ENCODE measurements around the gene GABRB2.

Gene GABRB2

DNA sequence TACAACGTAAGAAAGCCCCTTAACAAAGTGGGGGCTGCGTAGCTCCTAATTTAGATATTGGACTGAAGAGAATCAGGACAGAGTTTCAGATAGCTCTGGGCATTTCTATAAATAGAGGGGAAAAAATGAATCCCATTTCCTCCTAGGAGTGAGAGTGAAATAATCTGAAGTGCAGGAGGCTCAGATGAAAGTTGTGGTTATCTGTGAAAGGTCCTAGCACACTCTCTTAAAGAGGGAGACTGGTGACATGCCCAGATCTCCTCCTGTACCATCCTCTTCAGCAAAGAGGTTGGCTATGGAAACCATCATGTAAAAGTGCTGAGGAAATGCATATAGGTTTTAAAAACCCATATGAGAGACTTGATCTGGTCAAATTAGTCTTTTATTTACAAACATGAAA lies 143.4 kb downstream of the GABRB2 start:
- TF ChIP-seq TEAD4 (IDR thresholded peaks at IDR 0.05) (no peak), CREB1 (IDR thresholded peaks at IDR 0.05; ENCODE audit: low read depth) (no peak), YY1 (IDR thresholded peaks at IDR 0.05; ENCODE audit: low read depth) (no peak), EP300 (IDR thresholded peaks at IDR 0.05; ENCODE audit: borderline replicate concordance) (no peak), RAD21 (IDR thresholded peaks at IDR 0.05; ENCODE audit: low read depth) (no peak), NFIC (IDR thresholded peaks at IDR 0.05) (no peak), CEBPB (IDR thresholded peaks at IDR 0.05) (no peak), TAF1 (IDR thresholded peaks at IDR 0.05; ENCODE audit: low read depth) (no peak), FOXM1 (IDR thresholded peaks at IDR 0.05; ENCODE audit: borderline replicate concordance, low read depth) (no peak), TCF12 (IDR thresholded peaks at IDR 0.05; ENCODE audit: low read depth) (no peak), EGR1 (IDR thresholded peaks at IDR 0.05) (no peak), ZBTB7A (IDR thresholded peaks at IDR 0.05; ENCODE audit: low read depth) (no peak)
- TF ChIP-seq, protein P1, sequence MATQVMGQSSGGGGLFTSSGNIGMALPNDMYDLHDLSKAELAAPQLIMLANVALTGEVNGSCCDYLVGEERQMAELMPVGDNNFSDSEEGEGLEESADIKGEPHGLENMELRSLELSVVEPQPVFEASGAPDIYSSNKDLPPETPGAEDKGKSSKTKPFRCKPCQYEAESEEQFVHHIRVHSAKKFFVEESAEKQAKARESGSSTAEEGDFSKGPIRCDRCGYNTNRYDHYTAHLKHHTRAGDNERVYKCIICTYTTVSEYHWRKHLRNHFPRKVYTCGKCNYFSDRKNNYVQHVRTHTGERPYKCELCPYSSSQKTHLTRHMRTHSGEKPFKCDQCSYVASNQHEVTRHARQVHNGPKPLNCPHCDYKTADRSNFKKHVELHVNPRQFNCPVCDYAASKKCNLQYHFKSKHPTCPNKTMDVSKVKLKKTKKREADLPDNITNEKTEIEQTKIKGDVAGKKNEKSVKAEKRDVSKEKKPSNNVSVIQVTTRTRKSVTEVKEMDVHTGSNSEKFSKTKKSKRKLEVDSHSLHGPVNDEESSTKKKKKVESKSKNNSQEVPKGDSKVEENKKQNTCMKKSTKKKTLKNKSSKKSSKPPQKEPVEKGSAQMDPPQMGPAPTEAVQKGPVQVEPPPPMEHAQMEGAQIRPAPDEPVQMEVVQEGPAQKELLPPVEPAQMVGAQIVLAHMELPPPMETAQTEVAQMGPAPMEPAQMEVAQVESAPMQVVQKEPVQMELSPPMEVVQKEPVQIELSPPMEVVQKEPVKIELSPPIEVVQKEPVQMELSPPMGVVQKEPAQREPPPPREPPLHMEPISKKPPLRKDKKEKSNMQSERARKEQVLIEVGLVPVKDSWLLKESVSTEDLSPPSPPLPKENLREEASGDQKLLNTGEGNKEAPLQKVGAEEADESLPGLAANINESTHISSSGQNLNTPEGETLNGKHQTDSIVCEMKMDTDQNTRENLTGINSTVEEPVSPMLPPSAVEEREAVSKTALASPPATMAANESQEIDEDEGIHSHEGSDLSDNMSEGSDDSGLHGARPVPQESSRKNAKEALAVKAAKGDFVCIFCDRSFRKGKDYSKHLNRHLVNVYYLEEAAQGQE (IDR thresholded peaks at IDR 0.05; ENCODE audit: low read depth), result no peak
- TF ChIP-seq, protein P2, sequence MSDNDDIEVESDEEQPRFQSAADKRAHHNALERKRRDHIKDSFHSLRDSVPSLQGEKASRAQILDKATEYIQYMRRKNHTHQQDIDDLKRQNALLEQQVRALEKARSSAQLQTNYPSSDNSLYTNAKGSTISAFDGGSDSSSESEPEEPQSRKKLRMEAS (IDR thresholded peaks at IDR 0.05), result no peak
- TF ChIP-seq, protein P3, sequence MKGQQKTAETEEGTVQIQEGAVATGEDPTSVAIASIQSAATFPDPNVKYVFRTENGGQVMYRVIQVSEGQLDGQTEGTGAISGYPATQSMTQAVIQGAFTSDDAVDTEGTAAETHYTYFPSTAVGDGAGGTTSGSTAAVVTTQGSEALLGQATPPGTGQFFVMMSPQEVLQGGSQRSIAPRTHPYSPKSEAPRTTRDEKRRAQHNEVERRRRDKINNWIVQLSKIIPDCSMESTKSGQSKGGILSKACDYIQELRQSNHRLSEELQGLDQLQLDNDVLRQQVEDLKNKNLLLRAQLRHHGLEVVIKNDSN (IDR thresholded peaks at IDR 0.05), result no peak

DNA sequence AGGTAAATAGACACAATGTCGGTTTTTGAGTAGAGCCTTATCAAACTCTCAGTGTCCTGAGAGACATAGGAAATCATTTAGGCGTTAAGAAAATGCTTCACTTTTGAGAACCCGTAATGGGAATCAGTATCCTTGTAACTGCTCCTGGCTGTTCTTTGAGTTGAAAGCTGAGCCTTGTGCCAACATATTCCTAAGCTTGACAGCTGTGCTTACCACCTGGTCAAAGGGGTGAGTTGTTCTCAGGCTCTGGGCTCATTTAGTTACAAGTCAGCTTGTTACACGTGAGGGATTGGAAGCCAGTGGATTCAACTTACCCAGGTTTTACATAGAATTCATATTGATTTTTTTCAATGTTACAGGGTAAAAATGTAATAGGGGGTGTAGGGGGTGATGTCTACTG lies 145.9 kb downstream of the GABRB2 start:
- TF ChIP-seq FOXM1 (IDR thresholded peaks at IDR 0.05; ENCODE audit: borderline replicate concordance, low read depth) (no peak), EGR1 (IDR thresholded peaks at IDR 0.05) (no peak), TCF12 (IDR thresholded peaks at IDR 0.05; ENCODE audit: low read depth) (no peak), TAF1 (IDR thresholded peaks at IDR 0.05; ENCODE audit: low read depth) (no peak), YY1 (IDR thresholded peaks at IDR 0.05; ENCODE audit: low read depth) (no peak), RAD21 (IDR thresholded peaks at IDR 0.05; ENCODE audit: low read depth) (no peak), CEBPB (IDR thresholded peaks at IDR 0.05) (no peak), TEAD4 (IDR thresholded peaks at IDR 0.05) (no peak), ZBTB7A (IDR thresholded peaks at IDR 0.05; ENCODE audit: low read depth) (no peak), EP300 (IDR thresholded peaks at IDR 0.05; ENCODE audit: borderline replicate concordance) (no peak), CREB1 (IDR thresholded peaks at IDR 0.05; ENCODE audit: low read depth) (no peak), NFIC (IDR thresholded peaks at IDR 0.05) (no peak)
- TF ChIP-seq, protein P2 (IDR thresholded peaks at IDR 0.05), result no peak
- TF ChIP-seq, protein P1 (IDR thresholded peaks at IDR 0.05; ENCODE audit: low read depth), result no peak
- TF ChIP-seq, protein P3 (IDR thresholded peaks at IDR 0.05), result no peak

DNA sequence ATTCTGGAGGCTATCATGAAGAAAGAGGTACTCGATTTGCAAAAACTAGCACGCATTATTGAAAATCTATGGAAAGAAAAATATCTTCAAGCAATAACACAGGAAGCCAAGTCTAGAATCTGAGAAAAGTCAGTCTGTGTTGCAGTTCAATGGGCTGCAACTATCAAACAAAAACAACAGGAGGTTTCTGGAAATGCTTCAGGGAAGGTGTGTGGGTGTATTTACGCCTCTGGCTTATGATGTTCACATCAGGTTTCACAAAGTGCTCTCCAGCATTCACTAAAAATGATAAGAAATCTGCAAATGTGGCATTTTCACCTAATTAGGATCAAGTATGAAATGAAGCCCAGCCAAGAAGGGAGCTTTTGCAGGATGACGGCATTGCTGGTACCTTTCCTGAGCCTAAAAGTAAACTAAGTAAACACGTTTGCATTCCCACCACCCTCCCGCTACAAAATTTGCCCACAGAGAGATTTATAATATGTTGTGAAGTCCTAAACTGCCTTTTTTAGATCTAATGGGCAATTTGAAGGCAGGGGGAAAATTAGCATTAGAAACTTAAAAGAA lies 146.4 kb downstream of the GABRB2 start:
- TF ChIP-seq EP300 (IDR thresholded peaks at IDR 0.05; ENCODE audit: borderline replicate concordance), result no peak
- TF ChIP-seq TEAD4 (IDR thresholded peaks at IDR 0.05), result no peak
- no peak for TF ChIP-seq TCF12 (IDR thresholded peaks at IDR 0.05; ENCODE audit: low read depth)
- no peak for TF ChIP-seq EGR1 (IDR thresholded peaks at IDR 0.05)
- TF ChIP-seq FOXM1 (IDR thresholded peaks at IDR 0.05; ENCODE audit: borderline replicate concordance, low read depth), result no peak
- TF ChIP-seq, protein P1 (IDR thresholded peaks at IDR 0.05; ENCODE audit: low read depth), result no peak
- TF ChIP-seq NFIC (IDR thresholded peaks at IDR 0.05), result no peak
- no peak for TF ChIP-seq CEBPB (IDR thresholded peaks at IDR 0.05)
- TF ChIP-seq RAD21 (IDR thresholded peaks at IDR 0.05; ENCODE audit: low read depth), result no peak
- no peak for TF ChIP-seq CREB1 (IDR thresholded peaks at IDR 0.05; ENCODE audit: low read depth)
- TF ChIP-seq, protein P3 (IDR thresholded peaks at IDR 0.05), result no peak
- TF ChIP-seq YY1 (IDR thresholded peaks at IDR 0.05; ENCODE audit: low read depth), result no peak
- TF ChIP-seq, protein P2 (IDR thresholded peaks at IDR 0.05), result no peak
- no peak for TF ChIP-seq ZBTB7A (IDR thresholded peaks at IDR 0.05; ENCODE audit: low read depth)
- no peak for TF ChIP-seq TAF1 (IDR thresholded peaks at IDR 0.05; ENCODE audit: low read depth)
